SK-N-SH treated with all-trans-retinoic acid at 6 μM for 48 hours (cell line): ENCODE results near the gene CYP27C1.
A peak's percentile ranks its signal among the peaks of the same experiment; 100 is the strongest.

Experiments used
- ATAC-seq: fragments of 200-7000 bp; cut with Tn5 transposase; 3 replicates; pipeline ENCODE4 v1.9.1; 2020; ENCODE audit warnings: mild to moderate bottlenecking, moderate library complexity
- ARNTL ChIP-seq: fragments of 450-650 bp; formaldehyde crosslinking; IDR thresholded peaks from 2 replicates; pipeline ENCODE4 v1.5.0; 2020; ENCODE audit warnings: low read depth, mild to moderate bottlenecking, moderate library complexity, borderline replicate concordance
- BACH2 ChIP-seq: fragments of 250-450 bp; sonication (Bioruptor Pico); IDR thresholded peaks from 2 replicates; pipeline ENCODE4 v1.9.0; 2021; ENCODE audit warnings: mild to moderate bottlenecking, borderline replicate concordance
- CSDC2 ChIP-seq: fragments of 250-450 bp; sonication (Bioruptor Pico); IDR thresholded peaks from 2 replicates; pipeline ENCODE4 v1.5.0; 2020; ENCODE audit warnings: mild to moderate bottlenecking, moderate library complexity
- ESRRG ChIP-seq: fragments of 250-450 bp; sonication (Bioruptor Pico); IDR thresholded peaks from 2 replicates; pipeline ENCODE4 v1.6.1; 2021; ENCODE audit warnings: mild to moderate bottlenecking
- GLIS3 ChIP-seq: fragments of 250-450 bp; sonication (Bioruptor Pico); IDR thresholded peaks from 2 replicates; pipeline ENCODE4 v1.5.0; 2020; ENCODE audit warnings: mild to moderate bottlenecking, moderate library complexity
- ISL1 ChIP-seq: fragments of 250-450 bp; sonication (Bioruptor Pico); IDR thresholded peaks from 2 replicates; pipeline ENCODE4 v2.1.2; 2022; ENCODE audit warnings: mild to moderate bottlenecking, moderate library complexity
- OSR1 ChIP-seq: fragments of 250-450 bp; sonication (Bioruptor Pico); IDR thresholded peaks from 2 replicates; pipeline ENCODE4 v1.8.0; 2022; ENCODE audit warnings: moderate library complexity, mild to moderate bottlenecking, inconsistent platforms
- PPARA ChIP-seq: fragments of 250-450 bp; sonication (Bioruptor Pico); IDR thresholded peaks from 2 replicates; pipeline ENCODE4 v1.5.0; 2020; ENCODE audit warnings: mild to moderate bottlenecking, borderline replicate concordance
- RARB ChIP-seq: fragments of 250-450 bp; sonication (Bioruptor Pico); IDR thresholded peaks from 2 replicates; pipeline ENCODE4 v1.8.0; 2021; ENCODE audit warnings: mild to moderate bottlenecking, moderate library complexity
- SNAI2 ChIP-seq: fragments of 250-450 bp; sonication (Bioruptor Pico); IDR thresholded peaks from 2 replicates; pipeline ENCODE4 v1.5.0; 2020; ENCODE audit warnings: mild to moderate bottlenecking, moderate library complexity
- TCF4 ChIP-seq: fragments of 250-450 bp; sonication (Bioruptor Pico); IDR thresholded peaks from 2 replicates; pipeline ENCODE4 v1.8.0; 2021; ENCODE audit warnings: mild to moderate bottlenecking, moderate library complexity, borderline replicate concordance
- TOX ChIP-seq: fragments of 250-450 bp; sonication (Bioruptor Pico); IDR thresholded peaks from 2 replicates; pipeline ENCODE4 v1.8.0; 2021; ENCODE audit warnings: mild to moderate bottlenecking, moderate library complexity, borderline replicate concordance
- ZC3H10 ChIP-seq: fragments of 250-450 bp; sonication (Bioruptor Pico); IDR thresholded peaks from 2 replicates; pipeline ENCODE4 v1.5.1; 2021; ENCODE audit warnings: mild to moderate bottlenecking, moderate library complexity
- ZFP3 ChIP-seq: fragments of 250-450 bp; sonication (Bioruptor Pico); IDR thresholded peaks from 2 replicates; pipeline ENCODE4 v1.5.0; 2020; ENCODE audit warnings: mild to moderate bottlenecking, moderate library complexity
- ZNF565 ChIP-seq: fragments of 450-650 bp; formaldehyde crosslinking; conservative IDR thresholded peaks from 2 replicates; pipeline ENCODE4 v1.5.0; 2020; ENCODE audit warnings: low read depth, mild to moderate bottlenecking, moderate library complexity
- ZNF70 ChIP-seq: fragments of 450-650 bp; formaldehyde crosslinking; IDR thresholded peaks from 2 replicates; pipeline ENCODE4 v1.5.0; 2020; ENCODE audit warnings: mild to moderate bottlenecking, moderate library complexity
- ZNF8 ChIP-seq: fragments of 450-650 bp; formaldehyde crosslinking; IDR thresholded peaks from 2 replicates; pipeline ENCODE4 v1.5.0; 2020; ENCODE audit warnings: mild to moderate bottlenecking, moderate library complexity
- TF ChIP-seq, protein P1 (sequence below): fragments of 250-450 bp; sonication (Bioruptor Pico); IDR thresholded peaks from 2 replicates; pipeline ENCODE4 v1.5.1; 2020; ENCODE audit warnings: low read depth, mild to moderate bottlenecking, moderate library complexity
- TF ChIP-seq, protein P2 (sequence below): fragments of 250-450 bp; sonication (Bioruptor Pico); IDR thresholded peaks from 2 replicates; pipeline ENCODE4 v1.8.0; 2021; ENCODE audit warnings: low read depth, mild to moderate bottlenecking, moderate library complexity, borderline replicate concordance
- TF ChIP-seq, protein P3 (sequence below): fragments of 250-450 bp; sonication (Bioruptor Pico); IDR thresholded peaks from 2 replicates; pipeline ENCODE4 v1.5.0; 2020; ENCODE audit warnings: mild to moderate bottlenecking, moderate library complexity

The CYP27C1 gene

GRCh38 chr2:127155028-127155581, 65.0 kb downstream of the CYP27C1 start:
- TF ChIP-seq, protein P1, sequence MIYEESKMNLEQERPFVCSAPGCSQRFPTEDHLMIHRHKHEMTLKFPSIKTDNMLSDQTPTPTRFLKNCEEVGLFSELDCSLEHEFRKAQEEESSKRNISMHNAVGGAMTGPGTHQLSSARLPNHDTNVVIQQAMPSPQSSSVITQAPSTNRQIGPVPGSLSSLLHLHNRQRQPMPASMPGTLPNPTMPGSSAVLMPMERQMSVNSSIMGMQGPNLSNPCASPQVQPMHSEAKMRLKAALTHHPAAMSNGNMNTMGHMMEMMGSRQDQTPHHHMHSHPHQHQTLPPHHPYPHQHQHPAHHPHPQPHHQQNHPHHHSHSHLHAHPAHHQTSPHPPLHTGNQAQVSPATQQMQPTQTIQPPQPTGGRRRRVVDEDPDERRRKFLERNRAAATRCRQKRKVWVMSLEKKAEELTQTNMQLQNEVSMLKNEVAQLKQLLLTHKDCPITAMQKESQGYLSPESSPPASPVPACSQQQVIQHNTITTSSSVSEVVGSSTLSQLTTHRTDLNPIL (CRISPR knock-in tag): no peak
- TF ChIP-seq ARNTL (CRISPR knock-in tag) (no peak), PPARA (CRISPR knock-in tag) (no peak), RARB (CRISPR knock-in tag) (no peak), ZFP3 (CRISPR knock-in tag) (no peak), ESRRG (no peak), ZC3H10 (CRISPR knock-in tag) (no peak), TCF4 (no peak), BACH2 (no peak), ZNF8 (CRISPR knock-in tag) (no peak), ZNF565 (no peak), CSDC2 (CRISPR knock-in tag) (no peak), GLIS3 (CRISPR knock-in tag) (no peak)
- TF ChIP-seq, protein P2, sequence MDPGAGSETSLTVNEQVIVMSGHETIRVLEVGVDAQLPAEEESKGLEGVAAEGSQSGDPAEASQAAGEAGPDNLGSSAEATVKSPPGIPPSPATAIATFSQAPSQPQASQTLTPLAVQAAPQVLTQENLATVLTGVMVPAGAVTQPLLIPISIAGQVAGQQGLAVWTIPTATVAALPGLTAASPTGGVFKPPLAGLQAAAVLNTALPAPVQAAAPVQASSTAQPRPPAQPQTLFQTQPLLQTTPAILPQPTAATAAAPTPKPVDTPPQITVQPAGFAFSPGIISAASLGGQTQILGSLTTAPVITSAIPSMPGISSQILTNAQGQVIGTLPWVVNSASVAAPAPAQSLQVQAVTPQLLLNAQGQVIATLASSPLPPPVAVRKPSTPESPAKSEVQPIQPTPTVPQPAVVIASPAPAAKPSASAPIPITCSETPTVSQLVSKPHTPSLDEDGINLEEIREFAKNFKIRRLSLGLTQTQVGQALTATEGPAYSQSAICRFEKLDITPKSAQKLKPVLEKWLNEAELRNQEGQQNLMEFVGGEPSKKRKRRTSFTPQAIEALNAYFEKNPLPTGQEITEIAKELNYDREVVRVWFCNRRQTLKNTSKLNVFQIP: no peak
- TF ChIP-seq, protein P3, sequence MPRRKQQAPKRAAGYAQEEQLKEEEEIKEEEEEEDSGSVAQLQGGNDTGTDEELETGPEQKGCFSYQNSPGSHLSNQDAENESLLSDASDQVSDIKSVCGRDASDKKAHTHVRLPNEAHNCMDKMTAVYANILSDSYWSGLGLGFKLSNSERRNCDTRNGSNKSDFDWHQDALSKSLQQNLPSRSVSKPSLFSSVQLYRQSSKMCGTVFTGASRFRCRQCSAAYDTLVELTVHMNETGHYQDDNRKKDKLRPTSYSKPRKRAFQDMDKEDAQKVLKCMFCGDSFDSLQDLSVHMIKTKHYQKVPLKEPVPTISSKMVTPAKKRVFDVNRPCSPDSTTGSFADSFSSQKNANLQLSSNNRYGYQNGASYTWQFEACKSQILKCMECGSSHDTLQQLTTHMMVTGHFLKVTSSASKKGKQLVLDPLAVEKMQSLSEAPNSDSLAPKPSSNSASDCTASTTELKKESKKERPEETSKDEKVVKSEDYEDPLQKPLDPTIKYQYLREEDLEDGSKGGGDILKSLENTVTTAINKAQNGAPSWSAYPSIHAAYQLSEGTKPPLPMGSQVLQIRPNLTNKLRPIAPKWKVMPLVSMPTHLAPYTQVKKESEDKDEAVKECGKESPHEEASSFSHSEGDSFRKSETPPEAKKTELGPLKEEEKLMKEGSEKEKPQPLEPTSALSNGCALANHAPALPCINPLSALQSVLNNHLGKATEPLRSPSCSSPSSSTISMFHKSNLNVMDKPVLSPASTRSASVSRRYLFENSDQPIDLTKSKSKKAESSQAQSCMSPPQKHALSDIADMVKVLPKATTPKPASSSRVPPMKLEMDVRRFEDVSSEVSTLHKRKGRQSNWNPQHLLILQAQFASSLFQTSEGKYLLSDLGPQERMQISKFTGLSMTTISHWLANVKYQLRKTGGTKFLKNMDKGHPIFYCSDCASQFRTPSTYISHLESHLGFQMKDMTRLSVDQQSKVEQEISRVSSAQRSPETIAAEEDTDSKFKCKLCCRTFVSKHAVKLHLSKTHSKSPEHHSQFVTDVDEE (CRISPR knock-in tag): no peak
- no peak for ATAC-seq

- no peak for TF ChIP-seq GLIS3 (CRISPR knock-in tag)
- no peak for TF ChIP-seq SNAI2
- no peak for TF ChIP-seq OSR1 (CRISPR knock-in tag)
- ATAC-seq: no peak; the same call in 2 of the 3 replicates
These were observed 65.7 kb downstream of the CYP27C1 start for GRCh38 chr2:127154396-127154795.

GRCh38 chr2:127153691-127154158, 66.4 kb downstream of the CYP27C1 start:
- peak; percentile 90 for ATAC-seq
- TF ChIP-seq ISL1 (no peak), ZFP3 (CRISPR knock-in tag) (no peak), ESRRG (no peak), PPARA (CRISPR knock-in tag) (no peak), BACH2 (no peak), ZC3H10 (CRISPR knock-in tag) (no peak), ZNF565 (no peak), TOX (CRISPR knock-in tag) (no peak), CSDC2 (CRISPR knock-in tag) (no peak), SNAI2 (no peak), ARNTL (CRISPR knock-in tag) (no peak), RARB (CRISPR knock-in tag) (no peak), ZNF8 (CRISPR knock-in tag) (no peak), ZNF70 (CRISPR knock-in tag) (no peak)
- TF ChIP-seq, protein P2: no peak
- TF ChIP-seq, protein P1 (CRISPR knock-in tag): no peak

- no peak for ATAC-seq
- TF ChIP-seq, protein P3 (CRISPR knock-in tag): no peak
- TF ChIP-seq TCF4: no peak
- TF ChIP-seq ISL1: no peak
- TF ChIP-seq ZNF70 (CRISPR knock-in tag): no peak
- no peak for TF ChIP-seq RARB (CRISPR knock-in tag)
- TF ChIP-seq, protein P2: no peak
- TF ChIP-seq GLIS3 (CRISPR knock-in tag): no peak
These were observed 69.1 kb downstream of the CYP27C1 start for GRCh38 chr2:127150996-127151395.
